Panc1 (cell line): ENCODE data around the gene COQ5.

ENCODE experiments used
- POLR2AphosphoS5 ChIP-seq: IDR thresholded peaks from 2 replicates; pipeline ENCODE4 v1.6.1; 2012; ENCODE audit warnings: mild to moderate bottlenecking, low read depth, low read length, moderate library complexity
- SIN3A ChIP-seq: IDR thresholded peaks from 2 replicates; pipeline ENCODE4 v1.6.1; 2012; ENCODE audit warnings: low read depth, mild to moderate bottlenecking, low read length, moderate library complexity, borderline replicate concordance; ENCODE audit not compliant: insufficient read depth
- TF ChIP-seq, protein P1 (sequence below): fragments of 450-650 bp; IDR thresholded peaks from 2 replicates; pipeline ENCODE4 v1.5.1; 2017; ENCODE audit warnings: mild to moderate bottlenecking

DNA sequence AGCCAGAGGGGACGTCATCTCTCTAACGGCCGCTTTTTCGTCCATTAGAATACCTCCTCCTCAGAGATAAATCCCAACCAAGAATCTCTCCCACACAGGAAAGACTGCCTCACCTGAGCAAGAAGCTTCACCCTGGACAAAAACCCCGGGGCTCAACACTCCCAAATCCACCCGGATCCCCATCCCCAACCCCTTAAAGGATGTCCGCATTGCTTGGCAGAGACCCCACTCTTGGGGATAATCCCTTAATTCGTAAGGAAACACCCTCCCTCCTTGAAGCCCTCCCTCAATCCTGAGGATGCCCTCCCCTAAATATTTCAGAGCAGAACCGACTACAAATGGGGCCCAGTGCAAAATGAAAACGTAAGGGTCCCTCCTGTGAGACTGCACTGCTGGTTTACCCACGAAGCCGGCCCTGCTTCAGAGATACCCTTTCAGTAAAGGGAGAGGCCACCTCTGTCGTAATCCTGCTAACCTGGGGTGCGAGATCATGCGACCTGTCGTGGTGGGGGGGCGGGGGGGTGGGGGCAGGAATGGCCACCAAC, 33.7 kb downstream of the COQ5 start:
- no peak for TF ChIP-seq SIN3A
- TF ChIP-seq, protein P1, sequence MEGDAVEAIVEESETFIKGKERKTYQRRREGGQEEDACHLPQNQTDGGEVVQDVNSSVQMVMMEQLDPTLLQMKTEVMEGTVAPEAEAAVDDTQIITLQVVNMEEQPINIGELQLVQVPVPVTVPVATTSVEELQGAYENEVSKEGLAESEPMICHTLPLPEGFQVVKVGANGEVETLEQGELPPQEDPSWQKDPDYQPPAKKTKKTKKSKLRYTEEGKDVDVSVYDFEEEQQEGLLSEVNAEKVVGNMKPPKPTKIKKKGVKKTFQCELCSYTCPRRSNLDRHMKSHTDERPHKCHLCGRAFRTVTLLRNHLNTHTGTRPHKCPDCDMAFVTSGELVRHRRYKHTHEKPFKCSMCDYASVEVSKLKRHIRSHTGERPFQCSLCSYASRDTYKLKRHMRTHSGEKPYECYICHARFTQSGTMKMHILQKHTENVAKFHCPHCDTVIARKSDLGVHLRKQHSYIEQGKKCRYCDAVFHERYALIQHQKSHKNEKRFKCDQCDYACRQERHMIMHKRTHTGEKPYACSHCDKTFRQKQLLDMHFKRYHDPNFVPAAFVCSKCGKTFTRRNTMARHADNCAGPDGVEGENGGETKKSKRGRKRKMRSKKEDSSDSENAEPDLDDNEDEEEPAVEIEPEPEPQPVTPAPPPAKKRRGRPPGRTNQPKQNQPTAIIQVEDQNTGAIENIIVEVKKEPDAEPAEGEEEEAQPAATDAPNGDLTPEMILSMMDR = no peak
- no peak for TF ChIP-seq POLR2AphosphoS5
